Measurements from ENCODE around the gene MSN. TPM values are rescaled to one million over a fixed set of nuclear protein-coding genes. Genes with fewer than 3 reads are reported as not detected.

MSN gene
- total RNA-seq, 2 experiments from 2014 or later: 268 to 273 TPM

GRCh38 chrX:65695849-65696449, 28.5 kb downstream of the MSN start:
- H3K4me1 Mint-ChIP-seq (ENCODE audit: low read depth): peaks cover 93% of the 10 kb centered on the region
- no peaks in the 10 kb centered on the region for H3K9me3 Mint-ChIP-seq
- H3K27me3 Mint-ChIP-seq: no peaks in the 10 kb centered on the region
- intact Hi-C loops (cut with DNase I, micrococcal nuclease): loop anchor here (2.0 to 10.0 kb wide), 3 partner anchors 21 to 319 kb away; no protein-coding TSS in a partner anchor
- ATAC-seq (ENCODE audit: poor library complexity) (no peak), DNase-seq (peak in 1 of 14 experiments; percentile 27)
- Histone ChIP-seq H3K36me3 (ENCODE audit: insufficient read depth, low read length) (peaks cover 11% of the 10 kb centered on the region), H3K27me3 (ENCODE audit: control insufficient read depth in 1 of 2, insufficient read depth in 2 of 2, low read length in 2 of 2) (no peaks in the 10 kb centered on the region), H3K9me3 (ENCODE audit: control insufficient read depth in 1 of 2, insufficient read depth in 1 of 2, low read length in 2 of 2) (no peaks in the 10 kb centered on the region), H3K27ac (ENCODE audit: low read depth in 1 of 2, low read length in 2 of 2) (peak overlapping the region; percentile 70 to 78), H3K4me1 (ENCODE audit: insufficient read depth, low read length) (peaks cover 86% of the 10 kb centered on the region), H3K4me3 (ENCODE audit: low read length) (peak overlapping the region; percentile 0)
- CTCF ChIA-PET: interaction anchor here (1.7 kb wide), 1 partner anchor 100 kb away, joined by 5 read pairs; no protein-coding TSS in a partner anchor
- H3K27ac Mint-ChIP-seq: peak overlapping the region; percentile 94
- H3K4me3 Mint-ChIP-seq: peak overlapping the region; percentile 44
- TF ChIP-seq, protein P1, sequence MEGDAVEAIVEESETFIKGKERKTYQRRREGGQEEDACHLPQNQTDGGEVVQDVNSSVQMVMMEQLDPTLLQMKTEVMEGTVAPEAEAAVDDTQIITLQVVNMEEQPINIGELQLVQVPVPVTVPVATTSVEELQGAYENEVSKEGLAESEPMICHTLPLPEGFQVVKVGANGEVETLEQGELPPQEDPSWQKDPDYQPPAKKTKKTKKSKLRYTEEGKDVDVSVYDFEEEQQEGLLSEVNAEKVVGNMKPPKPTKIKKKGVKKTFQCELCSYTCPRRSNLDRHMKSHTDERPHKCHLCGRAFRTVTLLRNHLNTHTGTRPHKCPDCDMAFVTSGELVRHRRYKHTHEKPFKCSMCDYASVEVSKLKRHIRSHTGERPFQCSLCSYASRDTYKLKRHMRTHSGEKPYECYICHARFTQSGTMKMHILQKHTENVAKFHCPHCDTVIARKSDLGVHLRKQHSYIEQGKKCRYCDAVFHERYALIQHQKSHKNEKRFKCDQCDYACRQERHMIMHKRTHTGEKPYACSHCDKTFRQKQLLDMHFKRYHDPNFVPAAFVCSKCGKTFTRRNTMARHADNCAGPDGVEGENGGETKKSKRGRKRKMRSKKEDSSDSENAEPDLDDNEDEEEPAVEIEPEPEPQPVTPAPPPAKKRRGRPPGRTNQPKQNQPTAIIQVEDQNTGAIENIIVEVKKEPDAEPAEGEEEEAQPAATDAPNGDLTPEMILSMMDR (IDR thresholded peaks at IDR 0.05): no peak
- H3K36me3 Mint-ChIP-seq (ENCODE audit: low read depth): peaks cover 31% of the 10 kb centered on the region
- POLR2A ChIA-PET: interaction anchor here (1.3 to 4.1 kb wide), 3 partner anchors 21 to 95 kb away, joined by 5 to 25 read pairs (median 10); partner anchors contain the start of gene MSN

GRCh38 chrX:65696613-65697012, 29.2 kb downstream of the MSN start:
- H3K27ac ChIP-seq (ENCODE audit: low read depth in 1 of 2, low read length in 2 of 2): peak overlapping the region; percentile 70 to 78
- peak overlapping the region; percentile 0 for H3K4me3 ChIP-seq (ENCODE audit: low read length)
- Mint-ChIP-seq H3K27me3 (no peaks in the 10 kb centered on the region), H3K4me3 (peak overlapping the region; percentile 44), H3K27ac (peak overlapping the region; percentile 94), H3K36me3 (ENCODE audit: low read depth) (peaks cover 38% of the 10 kb centered on the region), H3K9me3 (no peaks in the 10 kb centered on the region), H3K4me1 (ENCODE audit: low read depth) (peaks cover 93% of the 10 kb centered on the region)
- POLR2A ChIA-PET: interaction anchor here (2.9 to 4.1 kb wide), 4 partner anchors 22 to 100 kb away, joined by 11 to 25 read pairs (median 16); partner anchors contain the start of gene MSN
- TF ChIP-seq, protein P1 (IDR thresholded peaks at IDR 0.05): no peak
- intact Hi-C loops (cut with DNase I, micrococcal nuclease): loop anchor here (2.0 to 10.0 kb wide), 3 partner anchors 22 to 318 kb away; no protein-coding TSS in a partner anchor
- ATAC-seq (ENCODE audit: poor library complexity): no peak
- peaks cover 86% of the 10 kb centered on the region for H3K4me1 ChIP-seq (ENCODE audit: insufficient read depth, low read length)
- peak in 1 of 14 experiments; percentile 27 for DNase-seq
- CTCF ChIA-PET: no interaction called here
- no peaks in the 10 kb centered on the region for H3K9me3 ChIP-seq (ENCODE audit: control insufficient read depth in 1 of 2, insufficient read depth in 1 of 2, low read length in 2 of 2)
- H3K36me3 ChIP-seq (ENCODE audit: insufficient read depth, low read length): peaks cover 15% of the 10 kb centered on the region
- H3K27me3 ChIP-seq (ENCODE audit: control insufficient read depth in 1 of 2, insufficient read depth in 2 of 2, low read length in 2 of 2): no peaks in the 10 kb centered on the region

DNA sequence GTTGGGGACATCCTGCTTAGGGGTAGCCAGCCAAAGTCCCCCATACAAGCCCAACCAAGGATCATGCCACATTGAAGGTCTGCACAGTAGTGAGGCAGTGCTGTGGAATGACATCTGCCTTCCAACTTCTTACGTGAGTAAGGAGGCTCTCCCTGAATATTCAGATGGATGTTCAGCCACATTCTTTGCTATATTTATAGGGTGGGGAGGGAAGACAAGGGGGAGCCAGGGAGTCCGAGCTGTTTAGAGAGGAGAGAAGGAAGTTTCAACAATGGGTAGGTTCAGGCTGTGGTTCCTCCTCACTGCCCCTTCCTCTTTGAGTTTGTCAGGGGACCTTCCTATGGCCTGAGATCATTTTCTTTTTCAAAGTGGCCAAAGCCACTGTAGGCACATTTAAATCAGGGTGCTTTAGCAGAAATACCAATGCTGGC, 29.8 kb downstream of the MSN start:
- H3K27me3 Mint-ChIP-seq: no peaks in the 10 kb centered on the region
- ChIA-PET POLR2A (interaction anchor here (0.5 to 4.1 kb wide), 13 partner anchors 9 to 320 kb away, joined by 3 to 25 read pairs (median 9); partner anchors contain the start of gene MSN), CTCF (no interaction called here)
- Histone ChIP-seq H3K4me1 (ENCODE audit: insufficient read depth, low read length) (peaks cover 86% of the 10 kb centered on the region), H3K27me3 (ENCODE audit: control insufficient read depth in 1 of 2, insufficient read depth in 2 of 2, low read length in 2 of 2) (no peaks in the 10 kb centered on the region), H3K4me3 (ENCODE audit: low read length) (peak overlapping the region; percentile 32), H3K36me3 (ENCODE audit: insufficient read depth, low read length) (peaks cover 13% of the 10 kb centered on the region), H3K9me3 (ENCODE audit: control insufficient read depth in 1 of 2, insufficient read depth in 1 of 2, low read length in 2 of 2) (no peaks in the 10 kb centered on the region), H3K27ac (ENCODE audit: low read depth in 1 of 2, low read length in 2 of 2) (peak overlapping the region; percentile 78 to 79)
- H3K27ac Mint-ChIP-seq: peak overlapping the region; percentile 94
- H3K36me3 Mint-ChIP-seq (ENCODE audit: low read depth): peaks cover 36% of the 10 kb centered on the region
- ATAC-seq (ENCODE audit: poor library complexity): no peak
- DNase-seq: no peak
- TF ChIP-seq, protein P1 (IDR thresholded peaks at IDR 0.05): no peak
- H3K4me3 Mint-ChIP-seq: peak overlapping the region; percentile 90
- intact Hi-C loops (cut with DNase I, micrococcal nuclease): loop anchor here (2.0 to 10.0 kb wide), 3 partner anchors 22 to 318 kb away; no protein-coding TSS in a partner anchor
- peaks cover 89% of the 10 kb centered on the region for H3K4me1 Mint-ChIP-seq (ENCODE audit: low read depth)
- H3K9me3 Mint-ChIP-seq: no peaks in the 10 kb centered on the region

Data from CD4-positive, alpha-beta T cell (primary cell).